B cell (primary cell): Measurements from ENCODE around the gene PHLDB1. TPM values are rescaled to one million over a fixed set of nuclear protein-coding genes. Genes with fewer than 3 reads are reported as not detected.
"Not testable (repeated sequence)": the region's sequence is repeated elsewhere in the genome, so short reads cannot be mapped to it uniquely, and the experiment has no call there.

Source experiments
- ATAC-seq: fragments of 200-7000 bp; cut with Tn5 transposase; one replicate; pipeline ENCODE4 v1.10.0; 2021; ENCODE audit warnings: low read depth, mild to moderate bottlenecking, moderate number of reproducible peaks, moderate library complexity
- CTCF ChIA-PET: fragments of 350-600 bp; sonication (Branson Sonifier 250); formaldehyde crosslinking; loops from one replicate; lab custom pipeline; 2021; ENCODE audit warnings: antibody characterized with exemption, inconsistent platforms; lab: Charles Lee
- POLR2A ChIA-PET: fragments of 350-600 bp; sonication (Branson Sonifier 250); formaldehyde crosslinking; loops from one replicate; lab custom pipeline; 2021; ENCODE audit warnings: antibody characterized with exemption; lab: Charles Lee
- DNase-seq: peaks from one replicate; pipeline ENCODE4 v3.0.0; 2013
- H2AFZ ChIP-seq: 2 replicates; pipeline ENCODE4 v1.6.1; 2012; ENCODE audit warnings: mild to moderate bottlenecking, low read depth, low read length; ENCODE audit not compliant: insufficient read depth, poor library complexity, severe bottlenecking
- H3K27ac ChIP-seq, 2 donors: 1 replicate in 1 of 2; 2 replicates in 1 of 2; pipeline ENCODE4 v1.5.1; 2012 to 2013; ENCODE audit warnings: low read length in 2 of 2, mild to moderate bottlenecking in 2 of 2, moderate library complexity in 1 of 2
- H3K27me3 ChIP-seq, 4 experiments: fragments of 200-600 bp in 1 of 4; sonication (generic) in 1 of 4; replicated peaks in 1 of 4; 1 replicate in 2 of 4; 2 replicates in 2 of 4; pipeline versions ENCODE4 v1.6.1 to v1.7.0; 2013 to 2016; ENCODE audit warnings: low read length in 3 of 4, mild to moderate bottlenecking in 2 of 4, mixed read lengths in 1 of 4, moderate library complexity in 1 of 4; ENCODE audit not compliant: insufficient read depth in 4 of 4, control insufficient read depth in 3 of 4; ENCODE audit errors: control extremely low read depth in 1 of 4
- H3K36me3 ChIP-seq, 2 experiments: replicated peaks in 1 of 2; 1 replicate in 1 of 2; 2 replicates in 1 of 2; pipeline versions ENCODE4 v1.6.1 to v1.7.1; 2013; ENCODE audit warnings: low read length in 1 of 2; ENCODE audit not compliant: insufficient read depth in 2 of 2, control insufficient read depth in 1 of 2; ENCODE audit errors: control extremely low read depth in 1 of 2, extremely low read depth in 1 of 2
- H3K4me1 ChIP-seq, 2 donors: fragments of 200-600 bp in 1 of 2; sonication (generic) in 1 of 2; 1 replicate in 1 of 2; 2 replicates in 1 of 2; pipeline versions ENCODE4 v1.5.1 to v1.6.1; 2013 to 2017; ENCODE audit warnings: low read length in 2 of 2; ENCODE audit not compliant: control insufficient read depth in 2 of 2, insufficient read depth in 2 of 2
- H3K4me2 ChIP-seq: replicated peaks from 2 replicates; pipeline ENCODE3; 2012; ENCODE audit warnings: mild to moderate bottlenecking, low read depth, low read length; ENCODE audit not compliant: poor library complexity, severe bottlenecking
- H3K4me3 ChIP-seq, 5 experiments: fragments of 200-600 bp in 1 of 5; sonication (generic) in 1 of 5; 1 replicate in 3 of 5; 2 replicates in 2 of 5; pipeline versions ENCODE4 v1.5.1 to v1.7.0; 2011 to 2016; ENCODE audit warnings: low read length in 4 of 5, mild to moderate bottlenecking in 4 of 5, low read depth in 2 of 5, control low read depth in 1 of 5, moderate library complexity in 1 of 5; ENCODE audit not compliant: insufficient read depth in 1 of 5; ENCODE audit errors: control extremely low read depth in 1 of 5, extremely low read depth in 1 of 5
- H3K79me2 ChIP-seq: fragments of 200-600 bp; sonication (generic); one replicate; pipeline ENCODE4 v1.6.0; 2016; ENCODE audit warnings: low read length; ENCODE audit not compliant: control insufficient read depth, insufficient read depth
- H3K9ac ChIP-seq: fragments of 200-600 bp; sonication (generic); 2 replicates; pipeline ENCODE4 v1.6.1; 2017; ENCODE audit warnings: mild to moderate bottlenecking, low read length, moderate library complexity
- H3K9me3 ChIP-seq, 3 donors: one replicate each; pipeline versions ENCODE4 v1.6.1 to v1.7.1; 2013; ENCODE audit warnings: low read length in 2 of 3; ENCODE audit not compliant: control insufficient read depth in 2 of 3, insufficient read depth in 1 of 3; ENCODE audit errors: control extremely low read depth in 1 of 3
- H4K20me1 ChIP-seq: 2 replicates; pipeline ENCODE4 v1.6.0; 2012; ENCODE audit warnings: mild to moderate bottlenecking, low read length; ENCODE audit not compliant: insufficient read depth, control insufficient read depth, poor library complexity, severe bottlenecking
- H3K27ac Mint-ChIP-seq: one replicate; pipeline ENCODE4 v1.8.0; 2021; ENCODE audit warnings: mixed read lengths
- H3K27me3 Mint-ChIP-seq: one replicate; pipeline ENCODE4 v1.8.0; 2021; ENCODE audit warnings: mixed read lengths
- H3K4me1 Mint-ChIP-seq: one replicate; pipeline ENCODE4 v1.8.0; 2021; ENCODE audit warnings: mixed read lengths
- H3K4me3 Mint-ChIP-seq: one replicate; pipeline ENCODE4 v1.8.0; 2021; ENCODE audit warnings: mixed read lengths
- H3K9me3 Mint-ChIP-seq: one replicate; pipeline ENCODE4 v1.8.0; 2022; ENCODE audit warnings: mixed read lengths; ENCODE audit not compliant: insufficient read depth
- EZH2 ChIP-seq: IDR thresholded peaks from 2 replicates; pipeline ENCODE4 v1.6.1; 2012; ENCODE audit warnings: borderline replicate concordance, low read depth, mild to moderate bottlenecking, moderate library complexity, low read length; ENCODE audit not compliant: insufficient read depth, poor library complexity, severe bottlenecking
- WGBS: methylation state at CpG from one replicate; pipeline ENCODE4 v1.1.5; 2013; ENCODE audit warnings: missing lambda C conversion rate; ENCODE audit not compliant: insufficient coverage; 5-methylcytosine and 5-hydroxymethylcytosine counted together
- intact Hi-C: fragments of 100-400 bp; cut with micrococcal nuclease; formaldehyde crosslinking; loops from one replicate; pipeline ENCODE4 v1.10.0; 2022
- polyA plus RNA-seq: library from polyadenylated mRNA; depleted of rRNA; stranded (reverse); fragments of >200 nt; gene quantifications from 2 replicates; pipeline ENCODE4 v1.2.3, GENCODE V29; 2012
- total RNA-seq, 2 donors: library from RNA; stranded (reverse); fragments of 120-200 nt in 1 of 2; gene quantifications; 1 replicate in 1 of 2; 2 replicates in 1 of 2; pipeline versions ENCODE4 v1.2.3 to v1.2.4, GENCODE V29; 2013 to 2022
- TF ChIP-seq, protein P1 (sequence below): fragments of 200-600 bp; IDR thresholded peaks from one replicate; pipeline ENCODE4 v1.8.0; 2022; ENCODE audit warnings: antibody characterized with exemption, mild to moderate bottlenecking

Gene PHLDB1
- total and polyA plus RNA-seq, 2 donors (not counting 1 experiment from before 2014, with no cell fraction given), result 0.46 to 2.4 TPM

DNA sequence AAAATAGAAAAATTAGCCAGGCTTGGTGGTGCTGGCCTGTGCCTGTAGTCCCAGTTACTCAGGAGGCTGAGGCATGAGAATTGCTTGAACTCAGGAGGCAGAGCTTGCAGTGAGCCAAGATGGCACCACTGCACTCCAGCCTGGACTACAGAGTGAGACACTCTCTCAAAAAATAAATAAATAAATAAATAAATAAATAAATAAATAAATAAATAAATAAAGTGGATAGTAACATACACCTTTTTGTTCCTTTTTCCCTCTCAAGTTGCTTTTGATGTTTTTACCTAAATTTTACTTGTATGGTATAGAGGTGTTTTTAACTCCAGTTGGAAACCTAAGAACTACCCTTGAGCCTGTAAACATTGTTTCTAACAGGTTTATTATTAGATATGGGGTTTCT, 29.4 kb upstream of the PHLDB1 start:
- peaks cover 13 to 14% of the 10 kb centered on the region in 2 donors for H3K4me1 ChIP-seq
- H3K27me3 Mint-ChIP-seq, POLR2A ChIA-PET, H3K9ac ChIP-seq, intact Hi-C loops, H3K4me2 ChIP-seq, H3K4me3 ChIP-seq, ATAC-seq, H3K9me3 ChIP-seq, H3K27ac ChIP-seq, H2AFZ ChIP-seq, DNase-seq, H3K4me3 Mint-ChIP-seq, H3K27me3 ChIP-seq, H3K27ac Mint-ChIP-seq, H3K9me3 Mint-ChIP-seq: not testable (repeated sequence)
- H3K4me1 Mint-ChIP-seq, result peaks cover 48% of the 10 kb centered on the region
- peaks cover 44% of the 10 kb centered on the region for H4K20me1 ChIP-seq
- peaks cover 7 to 19% of the 10 kb centered on the region in 2 experiments for H3K36me3 ChIP-seq
- CTCF ChIA-PET, result interaction anchor here (1.2 kb wide), 1 partner anchor 11 kb away, joined by 3 read pairs; no protein-coding TSS in a partner anchor
- peaks cover 91% of the 10 kb centered on the region for H3K79me2 ChIP-seq

DNA sequence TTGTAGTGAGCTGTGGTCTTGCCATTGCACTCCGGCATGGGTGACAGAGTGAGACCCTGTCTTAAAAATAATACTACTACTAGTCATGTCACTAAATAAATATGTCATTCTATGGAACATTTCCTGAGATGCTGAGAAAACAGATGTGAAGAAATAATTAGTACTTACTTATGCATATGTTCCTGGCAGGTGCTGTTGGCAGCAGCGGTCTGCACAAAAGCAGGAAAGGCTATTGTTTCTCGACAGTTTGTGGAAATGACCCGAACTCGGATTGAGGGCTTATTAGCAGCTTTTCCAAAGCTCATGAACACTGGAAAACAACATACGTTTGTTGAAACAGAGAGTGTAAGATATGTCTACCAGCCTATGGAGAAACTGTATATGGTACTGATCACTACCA, 26.4 kb upstream of the PHLDB1 start:
- Histone ChIP-seq H3K9me3 (no peaks in the 10 kb centered on the region), H3K36me3 (peaks cover 9 to 46% of the 10 kb centered on the region in 2 experiments), H3K4me2 (no peak overlapping the region), H3K79me2 (peaks cover 69% of the 10 kb centered on the region), H3K27me3 (no peaks in the 10 kb centered on the region), H4K20me1 (peaks cover 53% of the 10 kb centered on the region), H3K4me1 (no peaks in the 10 kb centered on the region), H3K4me3 (no peak overlapping the region), H3K9ac (no peak overlapping the region), H2AFZ (no peak overlapping the region), H3K27ac (no peak overlapping the region)
- TF ChIP-seq EZH2, result no peak
- TF ChIP-seq, protein P1, sequence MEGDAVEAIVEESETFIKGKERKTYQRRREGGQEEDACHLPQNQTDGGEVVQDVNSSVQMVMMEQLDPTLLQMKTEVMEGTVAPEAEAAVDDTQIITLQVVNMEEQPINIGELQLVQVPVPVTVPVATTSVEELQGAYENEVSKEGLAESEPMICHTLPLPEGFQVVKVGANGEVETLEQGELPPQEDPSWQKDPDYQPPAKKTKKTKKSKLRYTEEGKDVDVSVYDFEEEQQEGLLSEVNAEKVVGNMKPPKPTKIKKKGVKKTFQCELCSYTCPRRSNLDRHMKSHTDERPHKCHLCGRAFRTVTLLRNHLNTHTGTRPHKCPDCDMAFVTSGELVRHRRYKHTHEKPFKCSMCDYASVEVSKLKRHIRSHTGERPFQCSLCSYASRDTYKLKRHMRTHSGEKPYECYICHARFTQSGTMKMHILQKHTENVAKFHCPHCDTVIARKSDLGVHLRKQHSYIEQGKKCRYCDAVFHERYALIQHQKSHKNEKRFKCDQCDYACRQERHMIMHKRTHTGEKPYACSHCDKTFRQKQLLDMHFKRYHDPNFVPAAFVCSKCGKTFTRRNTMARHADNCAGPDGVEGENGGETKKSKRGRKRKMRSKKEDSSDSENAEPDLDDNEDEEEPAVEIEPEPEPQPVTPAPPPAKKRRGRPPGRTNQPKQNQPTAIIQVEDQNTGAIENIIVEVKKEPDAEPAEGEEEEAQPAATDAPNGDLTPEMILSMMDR, result no peak
- ATAC-seq, result no peak
- no peaks in the 10 kb centered on the region for H3K27me3 Mint-ChIP-seq
- DNase-seq, result no peak
- H3K4me1 Mint-ChIP-seq, result peaks cover 22% of the 10 kb centered on the region
- no peak overlapping the region for H3K27ac Mint-ChIP-seq
- ChIA-PET POLR2A (no interaction called here), CTCF (no interaction called here)
- H3K4me3 Mint-ChIP-seq, result no peak overlapping the region
- 100% methylated on average over 3 of the region's 6 CpGs for WGBS
- intact Hi-C loops, result no loop called here
- no peaks in the 10 kb centered on the region for H3K9me3 Mint-ChIP-seq
